AG09309 (cell line): ENCODE data around the gene AFTPH.

Source experiments
- DNase-seq: peaks from one replicate; pipeline ENCODE4 v3.0.0-alpha.2; 2010; ENCODE audit warnings: low read depth
- H3K4me3 ChIP-seq: 2 replicates; pipeline ENCODE4 v1.5.1; 2011; ENCODE audit warnings: mild to moderate bottlenecking, low read depth, low read length, moderate library complexity; ENCODE audit not compliant: control insufficient read depth
- TF ChIP-seq, protein P1 (sequence below): IDR thresholded peaks from 2 replicates; pipeline ENCODE4 v1.5.1; 2011; ENCODE audit warnings: mild to moderate bottlenecking, low read depth, low read length, inconsistent platforms; ENCODE audit not compliant: insufficient read depth, control insufficient read depth; ENCODE audit errors: missing control alignments

AFTPH gene

DNA sequence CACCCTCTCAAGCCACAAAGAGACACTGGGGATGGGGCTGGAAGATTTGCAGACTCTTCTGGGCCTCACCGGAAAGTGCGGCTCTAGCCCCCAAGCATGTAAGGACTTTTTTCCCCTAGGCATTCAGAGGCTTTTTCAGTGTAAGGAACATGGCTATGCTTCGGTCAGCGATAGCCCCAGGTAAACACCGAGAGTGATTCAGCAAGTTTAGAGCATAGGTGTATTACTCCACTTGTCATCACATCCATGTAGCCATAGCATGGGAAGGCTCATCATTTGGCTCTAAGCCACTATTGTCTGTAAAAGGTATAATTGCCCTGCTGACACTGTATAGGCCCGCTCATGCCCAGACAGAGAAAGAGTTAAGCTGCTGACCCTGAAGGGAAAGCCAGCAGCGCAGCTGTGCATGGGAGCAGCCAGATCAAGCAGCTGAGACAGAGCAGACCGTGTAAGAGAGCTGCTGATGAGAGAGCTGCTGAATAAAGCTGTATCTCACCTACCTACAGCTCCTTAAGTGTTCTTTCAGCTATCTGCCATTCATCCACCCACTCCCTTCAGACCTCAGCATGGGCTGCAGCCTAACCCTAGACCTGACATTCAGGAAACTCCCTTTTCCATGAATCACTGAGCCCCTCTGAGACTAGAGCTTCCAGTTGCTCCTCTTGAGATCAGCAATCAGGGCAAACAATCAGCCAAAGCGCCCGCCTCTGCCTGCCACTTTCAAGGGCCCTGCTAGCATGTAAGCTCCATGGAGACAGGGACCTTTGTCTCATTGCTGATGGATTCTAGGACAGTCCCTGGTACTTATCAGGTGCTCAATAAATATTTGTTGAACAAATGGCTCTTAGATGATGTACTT, 44.6 kb upstream of the AFTPH start:
- no peak for DNase-seq
- H3K4me3 ChIP-seq: no peak overlapping the region
- TF ChIP-seq, protein P1, sequence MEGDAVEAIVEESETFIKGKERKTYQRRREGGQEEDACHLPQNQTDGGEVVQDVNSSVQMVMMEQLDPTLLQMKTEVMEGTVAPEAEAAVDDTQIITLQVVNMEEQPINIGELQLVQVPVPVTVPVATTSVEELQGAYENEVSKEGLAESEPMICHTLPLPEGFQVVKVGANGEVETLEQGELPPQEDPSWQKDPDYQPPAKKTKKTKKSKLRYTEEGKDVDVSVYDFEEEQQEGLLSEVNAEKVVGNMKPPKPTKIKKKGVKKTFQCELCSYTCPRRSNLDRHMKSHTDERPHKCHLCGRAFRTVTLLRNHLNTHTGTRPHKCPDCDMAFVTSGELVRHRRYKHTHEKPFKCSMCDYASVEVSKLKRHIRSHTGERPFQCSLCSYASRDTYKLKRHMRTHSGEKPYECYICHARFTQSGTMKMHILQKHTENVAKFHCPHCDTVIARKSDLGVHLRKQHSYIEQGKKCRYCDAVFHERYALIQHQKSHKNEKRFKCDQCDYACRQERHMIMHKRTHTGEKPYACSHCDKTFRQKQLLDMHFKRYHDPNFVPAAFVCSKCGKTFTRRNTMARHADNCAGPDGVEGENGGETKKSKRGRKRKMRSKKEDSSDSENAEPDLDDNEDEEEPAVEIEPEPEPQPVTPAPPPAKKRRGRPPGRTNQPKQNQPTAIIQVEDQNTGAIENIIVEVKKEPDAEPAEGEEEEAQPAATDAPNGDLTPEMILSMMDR: no peak

DNA sequence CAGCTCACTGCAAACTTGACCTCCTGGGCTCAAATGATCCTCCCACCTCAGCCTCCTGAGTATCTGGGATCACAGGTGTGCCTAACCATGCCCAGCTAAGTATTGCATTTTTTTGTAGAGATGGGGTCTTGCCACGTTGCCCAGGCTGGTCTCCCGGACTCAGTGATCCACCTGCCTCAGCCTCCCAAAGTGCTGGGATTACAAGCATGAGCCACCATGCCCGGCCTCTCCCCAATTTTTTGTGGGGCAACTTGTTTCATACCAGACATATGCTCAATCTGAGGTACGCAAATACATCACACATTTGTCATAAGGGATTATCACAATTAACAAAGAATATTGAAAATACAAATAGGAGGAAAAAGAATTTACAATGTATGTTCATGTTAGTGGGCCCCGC, 42.5 kb upstream of the AFTPH start:
- TF ChIP-seq, protein P1: no peak
- no peak for DNase-seq

DNA sequence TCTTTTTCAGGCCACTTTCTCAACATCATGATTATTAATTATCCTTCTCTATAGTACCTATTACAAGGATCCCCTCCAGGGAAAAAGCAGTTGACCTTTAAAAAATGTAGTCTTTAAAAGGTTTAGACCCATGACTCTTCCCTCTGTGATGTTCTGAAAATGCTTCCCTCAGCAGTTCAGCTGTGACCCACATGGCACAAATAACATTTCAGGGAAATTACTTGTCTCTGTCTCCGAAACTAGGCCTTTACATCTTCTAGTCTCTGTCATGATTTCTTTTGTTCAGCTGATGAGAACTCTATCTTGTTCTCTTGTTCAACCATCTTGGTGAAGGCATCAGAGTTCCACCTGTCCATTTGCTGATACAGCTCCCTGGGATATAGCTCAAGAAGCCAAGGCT, 41.9 kb upstream of the AFTPH start:
- DNase-seq: no peak
- TF ChIP-seq, protein P1: no peak

More for the DNA sequence above, 42.5 kb upstream of the AFTPH start:
- no peak overlapping the region for H3K4me3 ChIP-seq

DNA sequence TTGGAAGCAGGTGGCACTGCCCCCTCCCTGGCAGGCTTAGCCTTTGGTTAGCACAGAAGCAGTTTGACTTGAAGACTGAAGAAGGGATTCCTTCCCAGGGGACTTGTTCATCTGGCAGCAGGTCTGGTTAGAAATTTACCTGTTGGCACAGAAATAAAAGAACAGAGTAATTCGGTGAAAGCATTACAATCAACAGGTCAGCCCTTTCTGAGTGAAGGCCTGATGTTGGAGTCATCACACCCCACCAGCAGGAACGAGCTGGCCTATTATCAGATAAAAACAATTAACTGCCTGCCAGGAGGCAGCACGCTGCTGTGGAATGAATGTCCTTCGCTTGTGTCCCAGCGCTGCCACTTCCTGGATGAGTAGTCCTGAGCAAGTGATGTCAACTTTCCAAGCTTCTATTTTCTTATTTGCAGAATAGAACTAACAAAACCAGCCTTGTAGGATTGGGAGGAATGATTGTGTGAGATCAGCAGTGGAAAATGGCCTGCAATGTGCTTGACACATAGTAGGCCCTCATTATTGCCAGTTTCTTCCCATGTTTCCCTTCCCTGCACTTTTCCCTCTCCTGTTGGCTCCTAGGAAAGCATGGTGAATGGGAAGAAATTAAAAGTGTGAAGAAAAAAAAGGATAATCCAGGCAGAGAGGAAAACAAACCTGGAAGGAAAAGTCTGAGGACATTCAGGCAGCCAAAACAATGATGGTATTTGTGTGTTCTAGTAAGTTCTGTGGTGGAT, 41.2 kb upstream of the AFTPH start:
- no peak overlapping the region for H3K4me3 ChIP-seq
- no peak for DNase-seq
- TF ChIP-seq, protein P1: no peak

More for the DNA sequence above, 41.9 kb upstream of the AFTPH start:
- no peak overlapping the region for H3K4me3 ChIP-seq

DNA sequence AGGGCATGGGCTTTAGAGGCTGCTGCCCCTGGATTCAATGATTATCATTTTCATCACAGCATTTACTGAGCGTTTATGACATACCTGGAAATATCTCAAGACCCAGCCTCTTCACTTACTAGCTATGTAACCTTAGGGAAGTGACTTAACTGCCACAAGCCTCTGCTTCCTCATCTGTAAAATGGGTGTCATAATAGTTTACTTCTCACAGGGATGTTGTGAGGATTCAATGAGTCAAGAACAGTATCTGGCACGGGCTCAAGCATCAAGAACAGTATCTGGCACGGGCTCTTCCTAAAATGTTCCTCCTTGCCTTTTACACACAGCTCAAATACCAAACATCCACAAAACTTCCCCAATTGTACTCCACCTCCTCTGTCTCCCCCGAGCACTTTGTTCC, 38.8 kb upstream of the AFTPH start:
- DNase-seq: no peak
- TF ChIP-seq, protein P1: no peak
- no peak overlapping the region for H3K4me3 ChIP-seq

DNA sequence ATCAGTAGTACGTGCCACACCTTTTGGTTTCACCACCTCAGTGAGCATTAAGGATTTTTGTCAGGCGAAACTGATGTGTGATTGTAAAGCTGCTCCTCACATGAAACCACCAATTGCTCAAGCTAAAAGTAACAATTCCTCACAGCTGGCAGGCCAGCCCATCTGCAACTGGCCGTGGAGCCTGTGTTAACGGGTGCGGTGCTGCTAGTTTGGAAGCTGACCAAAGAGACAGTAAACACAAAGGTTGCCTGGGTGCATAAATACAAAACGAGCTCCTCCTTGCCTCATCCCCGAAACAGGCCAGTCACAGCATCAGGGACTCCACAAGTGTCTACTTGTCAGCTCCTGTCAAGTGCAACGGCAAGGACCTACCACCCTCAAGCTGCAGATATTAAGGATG, 38.2 kb upstream of the AFTPH start:
- TF ChIP-seq, protein P1: no peak
- DNase-seq: no peak
- H3K4me3 ChIP-seq: no peak overlapping the region
